ENCODE measurements around the gene SEMA6D. TPM values are rescaled to one million over a fixed set of nuclear protein-coding genes. Genes with fewer than 3 reads are reported as not detected.

Gene SEMA6D
- total RNA-seq, 1 experiment from 2014 or later = 0.91 TPM

DNA sequence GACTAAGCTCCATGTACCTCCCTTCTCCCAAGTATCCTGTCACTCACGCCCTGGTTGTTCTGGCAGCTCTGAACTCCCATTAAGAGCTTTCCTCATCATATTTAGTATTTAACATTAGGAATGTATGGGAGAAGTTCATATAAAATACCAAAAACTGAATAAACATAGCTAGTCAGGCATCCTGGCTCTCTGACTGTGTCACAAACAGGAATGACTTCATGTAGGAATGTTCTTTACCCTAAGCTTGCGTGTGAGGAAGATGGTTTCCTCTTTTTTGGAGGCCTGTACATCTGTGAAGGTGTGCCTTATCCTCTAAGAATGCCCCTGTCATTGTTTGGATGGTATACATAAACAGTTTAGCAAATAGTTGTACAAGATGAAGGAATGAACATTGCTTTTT, 38.6 kb downstream of the SEMA6D start:
- no peaks in the 10 kb centered on the region for H3K9me2 ChIP-seq (replicated peaks; ENCODE audit: low read length)
- no peak for DNase-seq
- no peak overlapping the region for H3K27ac ChIP-seq (ENCODE audit: low read length)
- H4K20me1 ChIP-seq (ENCODE audit: low read length) = no peaks in the 10 kb centered on the region
- H3K4me3 ChIP-seq (ENCODE audit: low read length) = no peak overlapping the region
- ChIA-PET CTCF (no interaction called here), POLR2A (ENCODE audit: unreplicated experiment) (no interaction called here)
- H3K79me2 ChIP-seq (ENCODE audit: low read length) = no peaks in the 10 kb centered on the region
- no peak overlapping the region for H2AFZ ChIP-seq (ENCODE audit: low read length)
- no peak overlapping the region for H3K9ac ChIP-seq (ENCODE audit: low read length)
- H3K4me1 ChIP-seq (ENCODE audit: insufficient read depth, low read length) = peaks cover 15% of the 10 kb centered on the region
- no peaks in the 10 kb centered on the region for H3F3A ChIP-seq (ENCODE audit: low read length, unreplicated experiment)
- no peaks in the 10 kb centered on the region for H3K27me3 ChIP-seq (ENCODE audit: low read length)
- 0 out of 2 replicates have a peak, but pooled peaks cover 6% of the 10 kb centered on the region for H3K9me3 ChIP-seq (ENCODE audit: low read length)
- H3K36me3 ChIP-seq (ENCODE audit: low read depth, low read length) = peaks cover 3% of the 10 kb centered on the region; the same call in 1 of the 2 replicates
- ATAC-seq = no peak
- BruUV-seq (replicated peaks) = no TSS peak
- H3K4me2 ChIP-seq (ENCODE audit: low read length) = no peak overlapping the region
- TF ChIP-seq EZH2 (IDR thresholded peaks at IDR 0.05; ENCODE audit: low read length, unreplicated experiment) = no peak
- TF ChIP-seq, protein P1, sequence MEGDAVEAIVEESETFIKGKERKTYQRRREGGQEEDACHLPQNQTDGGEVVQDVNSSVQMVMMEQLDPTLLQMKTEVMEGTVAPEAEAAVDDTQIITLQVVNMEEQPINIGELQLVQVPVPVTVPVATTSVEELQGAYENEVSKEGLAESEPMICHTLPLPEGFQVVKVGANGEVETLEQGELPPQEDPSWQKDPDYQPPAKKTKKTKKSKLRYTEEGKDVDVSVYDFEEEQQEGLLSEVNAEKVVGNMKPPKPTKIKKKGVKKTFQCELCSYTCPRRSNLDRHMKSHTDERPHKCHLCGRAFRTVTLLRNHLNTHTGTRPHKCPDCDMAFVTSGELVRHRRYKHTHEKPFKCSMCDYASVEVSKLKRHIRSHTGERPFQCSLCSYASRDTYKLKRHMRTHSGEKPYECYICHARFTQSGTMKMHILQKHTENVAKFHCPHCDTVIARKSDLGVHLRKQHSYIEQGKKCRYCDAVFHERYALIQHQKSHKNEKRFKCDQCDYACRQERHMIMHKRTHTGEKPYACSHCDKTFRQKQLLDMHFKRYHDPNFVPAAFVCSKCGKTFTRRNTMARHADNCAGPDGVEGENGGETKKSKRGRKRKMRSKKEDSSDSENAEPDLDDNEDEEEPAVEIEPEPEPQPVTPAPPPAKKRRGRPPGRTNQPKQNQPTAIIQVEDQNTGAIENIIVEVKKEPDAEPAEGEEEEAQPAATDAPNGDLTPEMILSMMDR (conservative IDR thresholded peaks at IDR 0.05; ENCODE audit: low read depth, low read length) = no peak
- no peak for TF ChIP-seq EZH2phosphoT487 (IDR thresholded peaks at IDR 0.05; ENCODE audit: borderline replicate concordance, low read length)
- intact Hi-C loops (cut with micrococcal nuclease) = no loop called here

DNA sequence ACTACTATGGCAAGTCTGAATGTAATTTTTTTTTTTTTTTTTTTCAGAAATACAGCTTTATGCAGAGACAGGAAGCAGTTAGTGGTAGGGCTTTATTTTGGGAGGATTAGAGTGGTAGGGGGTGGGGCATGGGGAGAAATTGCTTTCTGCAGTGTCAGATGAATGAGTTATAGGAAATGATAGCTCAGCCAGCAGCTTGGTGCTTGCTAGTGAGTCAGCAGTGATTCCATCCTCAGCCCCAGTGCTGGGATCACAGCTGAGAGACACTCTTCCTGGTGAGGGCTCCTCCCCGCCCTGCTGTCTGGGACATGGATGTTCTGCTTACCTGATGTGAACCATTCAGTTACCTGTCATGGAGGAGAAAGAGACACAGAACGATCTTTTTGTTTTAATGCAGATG, 39.6 kb downstream of the SEMA6D start:
- no peak overlapping the region for H3K27ac ChIP-seq (ENCODE audit: low read length)
- no peaks in the 10 kb centered on the region for H3F3A ChIP-seq (ENCODE audit: low read length, unreplicated experiment)
- H3K79me2 ChIP-seq (ENCODE audit: low read length) = no peaks in the 10 kb centered on the region
- no peak overlapping the region for H3K4me2 ChIP-seq (ENCODE audit: low read length)
- intact Hi-C loops (cut with micrococcal nuclease) = no loop called here
- H4K20me1 ChIP-seq (ENCODE audit: low read length) = no peaks in the 10 kb centered on the region
- no peak for TF ChIP-seq EZH2 (IDR thresholded peaks at IDR 0.05; ENCODE audit: low read length, unreplicated experiment)
- no peak for TF ChIP-seq EZH2phosphoT487 (IDR thresholded peaks at IDR 0.05; ENCODE audit: borderline replicate concordance, low read length)
- TF ChIP-seq, protein P1 (conservative IDR thresholded peaks at IDR 0.05; ENCODE audit: low read depth, low read length) = no peak
- H3K9ac ChIP-seq (ENCODE audit: low read length) = no peak overlapping the region
- peaks cover 3% of the 10 kb centered on the region; the same call in 1 of the 2 replicates for H3K36me3 ChIP-seq (ENCODE audit: low read depth, low read length)
- ChIA-PET POLR2A (ENCODE audit: unreplicated experiment) (interaction anchor here (0.6 kb wide), 1 partner anchor 40 kb away, joined by 4 read pairs; the partner anchor contains the start of gene SEMA6D), CTCF (no interaction called here)
- H3K4me3 ChIP-seq (ENCODE audit: low read length) = no peak overlapping the region
- H2AFZ ChIP-seq (ENCODE audit: low read length) = no peak overlapping the region
- no peaks in the 10 kb centered on the region for H3K27me3 ChIP-seq (ENCODE audit: low read length)
- peak; percentile 100 for ATAC-seq
- H3K9me3 ChIP-seq (ENCODE audit: low read length) = 0 out of 2 replicates have a peak, but pooled peaks cover 6% of the 10 kb centered on the region
- no TSS peak for BruUV-seq (replicated peaks)
- DNase-seq = peak; percentile 80
- no peaks in the 10 kb centered on the region for H3K9me2 ChIP-seq (replicated peaks; ENCODE audit: low read length)
- H3K4me1 ChIP-seq (ENCODE audit: insufficient read depth, low read length) = peaks cover 13% of the 10 kb centered on the region; the same call in 1 of the 2 replicates

DNA sequence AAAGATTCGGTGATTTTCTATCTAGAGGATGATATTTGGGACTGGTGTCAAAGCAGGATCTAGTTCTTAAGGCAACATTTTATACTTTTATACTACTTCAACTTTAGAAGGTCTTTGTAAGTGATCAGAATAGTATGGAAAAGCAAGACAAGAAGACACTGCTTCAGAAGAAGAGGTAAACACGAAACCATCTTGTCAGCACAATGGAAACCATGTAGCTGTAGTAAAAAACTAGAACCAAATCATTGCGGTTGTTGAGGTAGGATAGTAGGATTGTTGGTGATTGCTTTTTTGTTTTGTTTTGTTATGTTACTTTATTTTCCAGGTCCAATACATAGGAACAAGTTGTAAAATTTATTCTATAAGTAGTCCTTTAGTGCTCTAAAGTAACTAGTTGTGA, 40.0 kb downstream of the SEMA6D start:
- CTCF ChIA-PET = no interaction called here

More for the DNA sequence above, 40.0 kb downstream of the SEMA6D start:
- H3K9me2 ChIP-seq (replicated peaks; ENCODE audit: low read length) = no peaks in the 10 kb centered on the region
- no peak overlapping the region for H3K9ac ChIP-seq (ENCODE audit: low read length)
- H3K9me3 ChIP-seq (ENCODE audit: low read length) = 0 out of 2 replicates have a peak, but pooled peaks cover 6% of the 10 kb centered on the region
- ATAC-seq (no peak), DNase-seq (no peak)
- H3K4me1 ChIP-seq (ENCODE audit: insufficient read depth, low read length) = peaks cover 13% of the 10 kb centered on the region; the same call in 1 of the 2 replicates
- no peaks in the 10 kb centered on the region for H3K27me3 ChIP-seq (ENCODE audit: low read length)
- no peak for TF ChIP-seq EZH2phosphoT487 (IDR thresholded peaks at IDR 0.05; ENCODE audit: borderline replicate concordance, low read length)
- TF ChIP-seq, protein P1 (conservative IDR thresholded peaks at IDR 0.05; ENCODE audit: low read depth, low read length) = no peak
- TF ChIP-seq EZH2 (IDR thresholded peaks at IDR 0.05; ENCODE audit: low read length, unreplicated experiment) = no peak
- no peaks in the 10 kb centered on the region for H3F3A ChIP-seq (ENCODE audit: low read length, unreplicated experiment)
- POLR2A ChIA-PET (ENCODE audit: unreplicated experiment) = interaction anchor here (0.6 kb wide), 1 partner anchor 40 kb away, joined by 4 read pairs; the partner anchor contains the start of gene SEMA6D
- peaks cover 3% of the 10 kb centered on the region; the same call in 1 of the 2 replicates for H3K36me3 ChIP-seq (ENCODE audit: low read depth, low read length)
- no peaks in the 10 kb centered on the region for H4K20me1 ChIP-seq (ENCODE audit: low read length)
- H3K79me2 ChIP-seq (ENCODE audit: low read length) = no peaks in the 10 kb centered on the region
- intact Hi-C loops (cut with micrococcal nuclease) = no loop called here
- H2AFZ ChIP-seq (ENCODE audit: low read length) = no peak overlapping the region
- H3K4me2 ChIP-seq (ENCODE audit: low read length) = no peak overlapping the region
- BruUV-seq (replicated peaks) = no TSS peak
- H3K4me3 ChIP-seq (ENCODE audit: low read length) = no peak overlapping the region
- no peak overlapping the region for H3K27ac ChIP-seq (ENCODE audit: low read length)
